NCI-H774 (cell line): ENCODE measurements around the gene SPEM3.

Source experiments
- DNase-seq: peaks from one replicate; lab custom pipeline; 2025; lab: John Stamatoyannopoulos, UW

SPEM3 gene

DNA sequence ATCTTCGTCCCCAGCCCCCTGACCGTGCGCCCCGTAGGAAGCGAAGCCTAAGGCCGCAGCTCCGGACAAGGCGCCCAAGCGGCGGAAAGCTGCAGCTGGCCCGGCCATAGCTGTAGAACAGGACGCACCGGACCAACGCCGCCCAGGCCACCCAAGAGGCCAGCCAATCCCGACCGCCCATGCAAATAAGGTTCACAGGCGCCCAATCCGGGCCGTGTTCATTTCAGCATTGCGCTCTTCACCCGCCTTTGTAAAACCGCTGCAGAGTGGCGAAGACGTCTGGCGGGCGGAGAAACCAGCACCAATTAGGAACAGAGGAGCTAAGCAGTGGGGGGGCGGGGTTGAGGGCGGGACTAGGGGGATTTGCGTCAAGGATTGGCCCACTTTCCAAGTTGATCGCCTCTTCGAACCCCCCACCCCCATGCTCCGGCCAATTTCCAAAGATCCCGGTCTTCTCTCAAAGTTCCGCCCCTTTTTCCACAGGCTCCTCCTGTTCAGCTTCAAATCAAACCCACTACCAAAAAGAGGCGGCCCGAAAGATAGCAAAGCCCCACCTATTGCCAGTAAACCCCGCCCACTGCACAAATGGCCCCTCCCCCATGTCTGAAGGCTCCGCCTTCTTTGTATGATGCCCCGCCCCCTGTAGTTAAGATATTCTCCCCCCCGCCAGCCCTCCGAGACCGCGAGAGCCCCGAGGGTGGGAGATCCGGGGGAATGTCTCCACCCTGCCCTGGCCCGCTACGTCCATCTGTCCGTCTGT, 24.5 kb upstream of the SPEM3 start, which contains the start of gene TMEM256:
TSS of gene TMEM256 (minus strand) at position 121 of the 760 bp plus-strand sequence. CDS start at position 108, 13 bp downstream.
- peak; percentile 90 for DNase-seq

- peak; percentile 60 for DNase-seq
Observed at GRCh38 chr17:7404737-7405349, 23.8 kb upstream of the SPEM3 start.

DNA sequence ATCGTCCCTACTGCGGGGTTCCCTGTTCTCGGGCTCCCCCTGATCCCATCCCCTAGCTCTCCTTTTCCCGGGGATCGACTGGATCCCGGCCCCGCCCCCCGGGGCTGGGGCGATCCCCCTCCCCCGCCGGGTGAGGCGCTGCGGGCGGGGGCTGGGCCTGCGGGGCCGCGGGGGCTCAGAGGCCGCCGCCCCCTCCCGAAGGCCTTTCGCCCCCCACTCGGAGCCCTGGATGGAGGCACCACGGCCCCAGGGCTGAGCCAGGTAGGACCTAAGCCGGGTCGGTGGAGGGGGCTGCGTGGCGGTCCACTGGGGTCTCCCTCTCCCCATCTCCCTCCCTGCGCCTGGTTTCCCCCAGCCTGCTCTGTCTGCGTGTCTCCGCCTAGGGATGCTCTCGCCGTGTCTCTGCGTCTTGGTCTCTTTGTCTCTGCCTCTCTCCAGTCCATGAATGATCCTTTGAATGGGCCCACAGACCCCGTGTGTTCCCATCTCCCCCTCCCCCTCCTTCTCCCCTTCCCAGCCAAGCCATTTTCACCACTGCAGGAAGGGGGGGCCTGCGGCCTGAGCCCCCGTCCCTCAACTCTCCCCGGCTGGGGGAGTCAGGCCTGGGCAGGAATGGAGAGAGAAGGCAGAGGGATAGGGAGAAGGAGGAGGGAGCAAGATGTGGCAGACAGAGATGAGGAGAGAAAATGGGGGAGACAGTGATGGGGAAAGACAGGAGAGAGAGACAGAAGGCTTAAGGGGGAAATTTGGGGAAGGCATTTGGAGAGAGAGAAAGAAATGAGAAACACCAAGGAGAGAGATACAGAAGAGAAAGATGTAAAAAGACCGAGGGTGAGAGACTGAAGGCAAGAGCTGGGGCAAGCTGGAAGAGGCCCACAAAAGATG, 23.1 kb upstream of the SPEM3 start:
- DNase-seq, result no peak

GRCh38 chr17:7406235-7406825, 22.3 kb upstream of the SPEM3 start:
- no peak for DNase-seq

GRCh38 chr17:7407082-7407481, 21.6 kb upstream of the SPEM3 start:
- no peak for DNase-seq

DNA sequence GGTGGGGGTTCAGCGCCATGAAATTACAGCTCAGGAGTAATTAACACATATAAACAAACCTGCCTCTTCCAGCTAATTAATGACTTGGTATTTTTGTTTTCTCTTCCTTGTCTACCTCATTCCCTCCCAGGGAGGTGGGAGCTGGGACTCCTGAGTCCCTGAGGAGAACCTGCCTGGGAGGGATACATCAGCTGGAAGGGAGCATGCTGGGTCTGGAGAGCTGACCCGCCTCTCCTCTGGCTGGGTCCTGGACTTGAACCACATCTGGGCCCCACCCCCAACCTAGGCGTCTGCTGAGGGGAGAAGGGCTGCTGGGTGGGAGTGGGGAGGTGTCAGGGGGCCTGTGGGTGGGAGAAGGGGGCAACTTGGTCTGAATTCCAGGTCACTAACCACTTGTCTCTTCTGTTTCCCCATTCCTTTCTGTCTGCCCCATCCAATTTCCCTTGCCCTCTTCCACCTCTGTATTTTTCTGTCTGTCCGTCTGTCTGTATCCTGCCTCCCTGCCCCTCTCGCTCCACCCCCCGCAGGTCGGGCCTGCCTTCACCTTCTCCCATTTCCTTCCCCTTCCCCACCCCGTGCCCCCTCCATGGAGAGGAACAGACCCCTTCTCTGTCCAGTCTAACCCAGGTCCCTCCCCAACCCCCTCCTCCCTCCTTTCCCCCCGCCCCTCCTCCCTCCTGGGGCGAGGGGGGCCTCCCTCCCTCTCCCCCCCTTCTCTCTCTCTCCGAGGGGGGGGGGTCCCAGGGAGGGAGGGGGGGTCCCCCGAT, 21.0 kb upstream of the SPEM3 start, which contains the start of gene NLGN2:
TSS of gene NLGN2 (plus strand) at position 361 of the 767 bp plus-strand sequence. CDS start 411 bp downstream, outside the sequence.
- no peak for DNase-seq

DNA sequence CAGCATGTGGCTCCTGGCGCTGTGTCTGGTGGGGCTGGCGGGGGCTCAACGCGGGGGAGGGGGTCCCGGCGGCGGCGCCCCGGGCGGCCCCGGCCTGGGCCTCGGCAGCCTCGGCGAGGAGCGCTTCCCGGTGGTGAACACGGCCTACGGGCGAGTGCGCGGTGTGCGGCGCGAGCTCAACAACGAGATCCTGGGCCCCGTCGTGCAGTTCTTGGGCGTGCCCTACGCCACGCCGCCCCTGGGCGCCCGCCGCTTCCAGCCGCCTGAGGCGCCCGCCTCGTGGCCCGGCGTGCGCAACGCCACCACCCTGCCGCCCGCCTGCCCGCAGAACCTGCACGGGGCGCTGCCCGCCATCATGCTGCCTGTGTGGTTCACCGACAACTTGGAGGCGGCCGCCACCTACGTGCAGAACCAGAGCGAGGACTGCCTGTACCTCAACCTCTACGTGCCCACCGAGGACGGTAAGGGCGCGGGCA, 20.4 kb upstream of the SPEM3 start:
- DNase-seq, result no peak

DNA sequence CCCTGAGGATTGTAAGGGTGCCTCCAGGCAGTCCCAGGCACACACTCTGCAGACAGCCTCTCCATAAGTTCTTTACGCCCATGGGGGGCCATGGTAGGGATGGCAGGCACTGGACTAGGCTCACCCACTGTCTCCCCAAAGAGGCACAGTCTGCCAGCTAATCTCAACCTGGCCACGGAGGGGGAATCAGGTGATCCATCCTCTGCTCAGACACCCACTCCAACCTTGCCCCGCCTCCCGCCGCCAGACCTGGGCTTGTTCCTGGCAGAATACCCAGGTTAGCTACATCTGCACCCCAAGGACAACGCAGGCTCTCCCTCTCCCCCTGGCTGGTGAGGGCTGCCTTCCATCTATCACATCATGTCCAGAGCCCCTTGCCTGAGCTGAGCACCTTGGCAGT, 19.8 kb upstream of the SPEM3 start:
- no peak for DNase-seq

GRCh38 chr17:7409716-7410115, 18.9 kb upstream of the SPEM3 start:
- no peak for DNase-seq

DNA sequence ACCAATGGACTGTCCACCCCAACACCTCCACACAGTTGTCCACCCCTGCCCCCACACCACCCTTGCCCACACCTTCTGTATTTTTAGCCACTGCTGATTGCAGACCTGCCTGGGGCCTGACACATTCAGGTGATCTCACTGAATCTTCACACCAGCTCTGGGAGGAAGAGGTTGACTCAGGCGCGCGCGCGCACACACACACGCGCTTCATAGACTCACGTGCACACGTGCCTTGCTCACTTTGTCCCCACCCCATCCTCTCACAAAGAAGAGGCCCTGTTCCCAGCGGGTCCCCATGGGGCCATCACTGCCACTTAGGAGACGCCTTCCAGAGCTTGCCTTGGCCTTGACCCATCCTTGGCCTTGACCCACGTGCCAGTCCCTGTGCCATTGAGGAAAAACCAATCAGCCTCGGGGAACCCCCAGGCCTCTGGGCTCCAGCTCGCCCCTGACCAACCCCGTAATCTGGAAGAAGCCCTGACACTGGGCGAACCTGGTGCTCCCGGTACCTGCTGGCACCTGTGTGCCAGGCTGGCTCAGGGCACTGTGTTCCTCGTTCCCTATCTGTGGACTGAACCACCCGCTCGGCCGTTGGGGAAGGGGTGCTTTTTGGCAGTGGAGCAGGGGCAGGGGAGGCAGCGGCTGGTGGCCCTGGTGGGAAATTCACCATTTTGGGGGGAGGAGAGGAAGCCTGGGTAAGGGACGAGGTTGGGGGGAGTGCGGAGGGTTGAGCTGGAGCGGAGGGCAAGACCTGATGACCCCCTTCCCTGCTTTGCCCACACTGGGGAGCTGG, 17.8 kb upstream of the SPEM3 start:
- DNase-seq, result no peak

DNA sequence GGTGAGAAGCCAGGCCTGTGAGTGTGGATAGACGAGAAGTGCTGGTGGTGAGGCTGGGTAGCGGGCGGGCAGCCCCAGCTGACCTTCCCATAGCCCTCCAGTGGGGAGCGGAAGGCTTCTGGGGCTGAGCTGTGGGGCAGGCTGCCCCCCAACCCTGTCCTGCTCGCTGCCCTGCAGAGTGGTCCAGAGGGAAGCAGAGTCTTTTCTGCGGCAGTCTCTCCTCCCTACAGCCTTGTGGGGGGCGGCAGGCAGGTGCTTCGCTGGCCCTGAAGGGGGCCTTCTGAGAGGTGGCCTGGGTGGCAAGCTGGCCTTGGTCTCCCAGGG, 17.3 kb upstream of the SPEM3 start:
- DNase-seq, result no peak

DNA sequence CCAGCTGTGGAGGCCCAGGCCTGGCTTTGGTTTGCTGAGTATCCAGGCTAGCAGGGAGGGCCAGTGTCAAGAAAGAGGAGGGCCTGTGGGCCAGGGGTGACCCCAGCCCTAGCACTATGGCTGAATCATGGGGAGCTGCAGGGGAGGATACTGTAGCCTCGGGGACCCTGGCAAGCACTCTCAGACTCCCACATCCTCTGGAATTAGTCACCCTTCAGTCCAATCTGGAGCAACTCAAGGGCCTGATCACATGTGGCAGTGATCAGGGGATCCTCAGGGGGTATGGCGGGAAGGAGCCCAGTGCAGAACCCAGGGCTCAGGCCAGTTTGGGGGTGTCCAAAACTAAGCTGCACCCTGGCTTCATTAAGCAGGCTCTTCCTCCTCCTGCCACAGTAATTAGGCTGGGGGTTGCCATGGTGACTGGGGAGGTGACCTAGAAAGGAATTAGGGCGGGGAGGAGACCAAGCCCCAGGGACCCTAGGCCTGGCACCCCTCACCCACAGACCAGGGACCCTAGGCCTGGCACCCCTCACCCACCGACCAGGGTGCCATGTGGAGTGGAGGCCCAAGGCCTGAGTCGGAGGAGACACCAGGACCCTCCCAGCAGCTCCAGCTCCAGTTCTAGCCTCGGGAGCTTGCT, 15.2 kb upstream of the SPEM3 start:
- no peak for DNase-seq

DNA sequence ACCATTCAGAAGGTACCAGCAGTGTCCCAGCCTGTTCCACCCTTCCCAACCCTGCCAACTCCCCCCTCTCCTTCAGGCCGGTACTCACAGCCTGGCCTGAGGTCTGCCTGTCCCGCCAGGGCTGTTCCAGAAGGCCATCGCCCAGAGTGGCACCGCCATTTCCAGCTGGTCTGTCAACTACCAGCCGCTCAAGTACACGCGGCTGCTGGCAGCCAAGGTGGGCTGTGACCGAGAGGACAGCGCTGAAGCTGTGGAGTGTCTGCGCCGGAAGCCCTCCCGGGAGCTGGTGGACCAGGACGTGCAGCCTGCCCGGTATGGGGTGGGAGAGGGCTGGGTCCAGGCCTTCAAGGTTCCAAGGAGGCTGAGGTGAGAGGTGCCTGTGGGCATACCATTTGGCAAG, 13.8 kb upstream of the SPEM3 start:
- DNase-seq, result no peak

- no peak for DNase-seq
Observed at GRCh38 chr17:7415784-7416183, 12.9 kb upstream of the SPEM3 start.

DNA sequence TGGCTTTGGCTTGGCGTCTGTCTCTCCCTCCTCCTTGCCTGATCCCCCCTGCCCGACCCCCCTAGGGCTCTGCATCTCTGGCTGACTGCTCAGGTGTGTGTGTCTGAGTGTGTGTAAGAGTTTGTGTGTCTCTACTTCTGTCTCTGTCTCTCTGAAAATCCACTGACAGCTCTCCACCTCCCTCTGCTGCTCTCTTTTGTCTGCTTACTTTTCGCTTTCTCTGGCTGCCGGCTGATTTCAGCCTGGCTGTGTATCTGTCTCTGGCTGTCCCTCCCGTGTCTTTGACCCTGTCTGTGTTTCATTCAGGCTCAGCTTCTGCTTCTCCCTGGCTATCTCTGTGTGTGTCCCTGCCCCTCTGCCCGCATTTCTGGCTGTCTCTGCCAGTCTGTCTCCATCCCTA, 12.3 kb upstream of the SPEM3 start:
- no peak for DNase-seq

- DNase-seq, result no peak
Observed at GRCh38 chr17:7417056-7417655, 11.5 kb upstream of the SPEM3 start.

DNA sequence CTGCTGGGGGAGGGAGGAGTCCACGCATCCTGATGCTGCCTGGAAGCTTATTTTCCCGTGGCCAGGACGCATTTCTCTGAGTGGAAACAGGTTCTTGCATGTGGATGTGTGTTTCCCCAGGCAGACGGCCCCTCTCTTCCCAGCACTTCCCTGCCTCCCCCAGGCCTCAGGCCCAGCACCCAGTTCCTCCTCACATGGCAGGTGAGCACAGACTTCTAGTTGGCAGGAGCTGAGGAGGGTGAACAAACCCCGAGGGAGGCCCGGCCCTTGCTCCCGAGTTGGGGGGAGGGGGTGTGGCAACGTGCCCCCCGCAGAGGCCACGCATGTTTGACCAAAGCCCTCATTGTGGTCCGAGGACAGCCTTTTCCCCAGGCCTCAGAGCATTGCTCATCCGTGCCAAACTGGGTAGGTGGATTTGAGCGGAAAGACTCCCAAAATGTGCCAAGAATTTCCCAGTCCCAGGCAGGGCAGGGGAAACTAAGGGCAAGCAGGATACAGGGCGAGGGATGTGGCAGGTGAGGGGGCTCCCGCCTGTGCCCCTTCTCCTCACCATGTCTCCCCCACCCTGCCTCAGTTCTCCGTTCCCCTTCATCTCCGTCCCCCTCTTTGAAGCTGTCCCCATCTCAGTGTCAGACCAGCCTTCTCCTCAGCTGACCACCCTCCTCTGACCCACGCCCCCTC, 10.0 kb upstream of the SPEM3 start:
- no peak for DNase-seq

DNA sequence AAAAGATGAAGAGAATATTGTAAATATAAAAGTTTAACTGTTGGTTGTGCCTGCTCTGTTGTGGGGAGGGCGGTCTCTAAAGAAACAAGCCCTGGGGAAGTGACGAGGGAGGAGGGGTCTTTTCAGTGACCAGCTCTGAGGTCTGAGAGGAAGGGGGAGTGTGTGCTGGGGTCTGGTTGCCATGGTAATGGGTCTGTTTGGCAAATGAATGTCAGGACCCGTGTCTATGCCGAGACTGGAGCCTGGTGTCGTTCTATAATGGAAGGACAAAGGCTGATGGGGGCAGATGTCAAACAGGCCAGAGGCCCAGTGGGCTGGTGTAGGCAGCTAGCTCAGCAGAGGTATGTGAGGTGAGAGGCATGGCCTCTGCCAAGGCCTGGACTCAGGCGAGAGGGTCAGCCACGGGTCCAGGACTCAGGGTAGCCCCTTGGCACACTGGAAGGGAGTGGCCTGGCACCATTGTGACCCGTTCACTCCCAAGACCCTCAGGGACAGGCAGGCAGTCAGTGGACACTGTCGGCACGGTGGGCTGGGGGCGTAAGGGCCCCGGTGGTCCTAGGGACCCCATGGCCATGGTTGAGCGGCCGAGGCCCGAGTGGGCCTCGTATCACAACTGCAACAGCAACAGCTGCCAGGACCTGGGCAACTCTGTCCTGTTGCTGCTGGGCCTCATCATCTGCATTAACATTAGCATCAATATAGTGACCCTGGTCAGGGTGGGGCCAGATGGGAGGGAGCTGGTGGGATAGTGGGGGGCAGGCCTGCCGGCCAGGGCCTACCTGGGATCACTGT, 8.6 kb upstream of the SPEM3 start, which contains the start of gene SPEM1:
TSS of gene SPEM1 (plus strand) at position 506 of the 792 bp plus-strand sequence. CDS start at position 567, 61 bp downstream.
- DNase-seq, result no peak
